ENCODE measurements around the gene ZNF80. TPM values are rescaled to one million over a fixed set of nuclear protein-coding genes. Genes with fewer than 3 reads are reported as not detected.

ZNF80 gene
- total RNA-seq, 6 experiments from 2014 or later = not detected

Other genes with a start within 250 kb of the ZNF80 start
- gene CCDC191, start 181.1 kb downstream of the ZNF80 start, total RNA-seq = 1 to 10 TPM in 3 of 6 experiments, under 1 TPM in 3; 0.43 to 1.6 (median 0.96) TPM
- 1 to 10 TPM; 6.3 to 9.8 (median 7.8) TPM for gene QTRT2, start 180.8 kb downstream of the ZNF80 start, total RNA-seq
- gene DRD3, start 58.5 kb downstream of the ZNF80 start, total RNA-seq = not detected
- gene TIGIT, start 56.5 kb upstream of the ZNF80 start, total RNA-seq = 1 to 10 TPM in 1 of 6 experiments, under 1 TPM in 5; 0.09 to 1.2 (median 0.30) TPM

Measured in right lobe of liver (tissue), 5 donors.